Measurements from ENCODE around the gene TTC7B.

Gene TTC7B

GRCh38 chr14:90607141-90607540 is 209.1 kb downstream of the TTC7B start:
- H3K36me3 ChIP-seq (ENCODE audit: control insufficient read depth, insufficient read depth, low read length): no peaks in the 10 kb centered on the region
- H3K4me2 ChIP-seq (ENCODE audit: low read length): no peak overlapping the region
- TF ChIP-seq CTCF (IDR thresholded peaks at IDR 0.05): no peak
- no peak overlapping the region for H3K27ac ChIP-seq
- H3K4me1 ChIP-seq: peaks cover 23% of the 10 kb centered on the region
- no peak overlapping the region for H3K9ac ChIP-seq
- H3K9me3 ChIP-seq (ENCODE audit: control insufficient read depth, low read length): no peaks in the 10 kb centered on the region
- no peak overlapping the region for H3K4me3 ChIP-seq (ENCODE audit: low read depth, low read length)
- H3K27me3 ChIP-seq (ENCODE audit: control insufficient read depth, insufficient read depth, low read length): no peaks in the 10 kb centered on the region
- H2AFZ ChIP-seq: no peak overlapping the region
- no peaks in the 10 kb centered on the region for H3K79me2 ChIP-seq

GRCh38 chr14:90606434-90606833 is 209.8 kb downstream of the TTC7B start:
- TF ChIP-seq CTCF (IDR thresholded peaks at IDR 0.05): no peak
- Histone ChIP-seq H3K4me3 (ENCODE audit: low read depth, low read length) (no peak overlapping the region), H3K36me3 (ENCODE audit: control insufficient read depth, insufficient read depth, low read length) (no peaks in the 10 kb centered on the region), H3K9ac (no peak overlapping the region), H3K79me2 (no peaks in the 10 kb centered on the region), H3K27me3 (ENCODE audit: control insufficient read depth, insufficient read depth, low read length) (no peaks in the 10 kb centered on the region), H3K9me3 (ENCODE audit: control insufficient read depth, low read length) (no peaks in the 10 kb centered on the region), H2AFZ (no peak overlapping the region), H3K4me2 (ENCODE audit: low read length) (no peak overlapping the region), H3K27ac (no peak overlapping the region), H3K4me1 (peaks cover 16% of the 10 kb centered on the region)

GRCh38 chr14:90605430-90605829 is 210.8 kb downstream of the TTC7B start:
- Histone ChIP-seq H3K36me3 (ENCODE audit: control insufficient read depth, insufficient read depth, low read length) (no peaks in the 10 kb centered on the region), H2AFZ (peak overlapping the region; percentile 47), H3K4me3 (ENCODE audit: low read depth, low read length) (no peak overlapping the region), H3K9ac (no peak overlapping the region), H3K4me2 (ENCODE audit: low read length) (no peak overlapping the region), H3K27ac (no peak overlapping the region), H3K4me1 (peaks cover 16% of the 10 kb centered on the region), H3K9me3 (ENCODE audit: control insufficient read depth, low read length) (no peaks in the 10 kb centered on the region), H3K27me3 (ENCODE audit: control insufficient read depth, insufficient read depth, low read length) (no peaks in the 10 kb centered on the region), H3K79me2 (no peaks in the 10 kb centered on the region)
- TF ChIP-seq CTCF (IDR thresholded peaks at IDR 0.05): no peak

- no peak overlapping the region for H3K4me3 ChIP-seq (ENCODE audit: low read depth, low read length)
- H2AFZ ChIP-seq: peak overlapping the region; percentile 3
- H3K4me2 ChIP-seq (ENCODE audit: low read length): no peak overlapping the region
- peak overlapping the region; percentile 40 for H3K27ac ChIP-seq
- H3K36me3 ChIP-seq (ENCODE audit: control insufficient read depth, insufficient read depth, low read length): no peaks in the 10 kb centered on the region
- peaks cover 22% of the 10 kb centered on the region for H3K4me1 ChIP-seq
- TF ChIP-seq CTCF (IDR thresholded peaks at IDR 0.05): no peak
- no peaks in the 10 kb centered on the region for H3K9me3 ChIP-seq (ENCODE audit: control insufficient read depth, low read length)
- no peaks in the 10 kb centered on the region for H3K79me2 ChIP-seq
- no peaks in the 10 kb centered on the region for H3K27me3 ChIP-seq (ENCODE audit: control insufficient read depth, insufficient read depth, low read length)
- H3K9ac ChIP-seq: no peak overlapping the region
Measured at GRCh38 chr14:90604356-90604755, 211.9 kb downstream of the TTC7B start.

- peaks cover 23% of the 10 kb centered on the region for H3K4me1 ChIP-seq
- H2AFZ ChIP-seq: peak overlapping the region; percentile 43
- no peaks in the 10 kb centered on the region for H3K36me3 ChIP-seq (ENCODE audit: control insufficient read depth, insufficient read depth, low read length)
- H3K27me3 ChIP-seq (ENCODE audit: control insufficient read depth, insufficient read depth, low read length): no peaks in the 10 kb centered on the region
- H3K27ac ChIP-seq: peak overlapping the region; percentile 40
- H3K4me3 ChIP-seq (ENCODE audit: low read depth, low read length): no peak overlapping the region
- no peaks in the 10 kb centered on the region for H3K9me3 ChIP-seq (ENCODE audit: control insufficient read depth, low read length)
- TF ChIP-seq CTCF (IDR thresholded peaks at IDR 0.05): no peak
- H3K9ac ChIP-seq: no peak overlapping the region
- H3K79me2 ChIP-seq: no peaks in the 10 kb centered on the region
- no peak overlapping the region for H3K4me2 ChIP-seq (ENCODE audit: low read length)
Measured at GRCh38 chr14:90603841-90604240, 212.4 kb downstream of the TTC7B start.

Measured in parathyroid adenoma (tissue), 2 donors.